IPS DF 6.9 (cell line): ENCODE results near the gene EXOC3L4.
"Not testable (repeated sequence)": the region's sequence is repeated elsewhere in the genome, so short reads cannot be mapped to it uniquely, and the experiment has no call there.

Experiments
- DNase-seq: peaks from one replicate; pipeline ENCODE4 v3.0.0-alpha.2; 2013; ENCODE audit warnings: low read depth, low spot score
- H3K27ac ChIP-seq: one replicate; pipeline ENCODE4 v1.5.1; 2013; ENCODE audit warnings: low read length, control low read depth
- H3K27me3 ChIP-seq: 2 replicates; pipeline ENCODE4 v1.6.1; 2013; ENCODE audit warnings: mild to moderate bottlenecking, low read length; ENCODE audit not compliant: control insufficient read depth, insufficient read depth
- H3K36me3 ChIP-seq: 2 replicates; pipeline ENCODE4 v1.6.1; 2013; ENCODE audit warnings: low read length; ENCODE audit not compliant: control insufficient read depth, insufficient read depth
- H3K4me1 ChIP-seq: 2 replicates; pipeline ENCODE4 v1.6.1; 2013; ENCODE audit warnings: low read length; ENCODE audit not compliant: control insufficient read depth, insufficient read depth
- H3K4me3 ChIP-seq: 2 replicates; pipeline ENCODE4 v1.5.1; 2013; ENCODE audit warnings: mild to moderate bottlenecking, low read length
- H3K9me3 ChIP-seq: 2 replicates; pipeline ENCODE4 v1.6.1; 2013; ENCODE audit warnings: low read length, inconsistent platforms; ENCODE audit not compliant: control insufficient read depth, insufficient read depth
- WGBS: extraction: QIAGEN DNeasy Blood & Tissue Kit; methylation state at CpG from one replicate; pipeline ENCODE4 v1.1.7; 2013; ENCODE audit warnings: mixed read lengths, missing lambda C conversion rate; ENCODE audit not compliant: insufficient read length, insufficient coverage; 5-methylcytosine and 5-hydroxymethylcytosine counted together

EXOC3L4 gene

DNA sequence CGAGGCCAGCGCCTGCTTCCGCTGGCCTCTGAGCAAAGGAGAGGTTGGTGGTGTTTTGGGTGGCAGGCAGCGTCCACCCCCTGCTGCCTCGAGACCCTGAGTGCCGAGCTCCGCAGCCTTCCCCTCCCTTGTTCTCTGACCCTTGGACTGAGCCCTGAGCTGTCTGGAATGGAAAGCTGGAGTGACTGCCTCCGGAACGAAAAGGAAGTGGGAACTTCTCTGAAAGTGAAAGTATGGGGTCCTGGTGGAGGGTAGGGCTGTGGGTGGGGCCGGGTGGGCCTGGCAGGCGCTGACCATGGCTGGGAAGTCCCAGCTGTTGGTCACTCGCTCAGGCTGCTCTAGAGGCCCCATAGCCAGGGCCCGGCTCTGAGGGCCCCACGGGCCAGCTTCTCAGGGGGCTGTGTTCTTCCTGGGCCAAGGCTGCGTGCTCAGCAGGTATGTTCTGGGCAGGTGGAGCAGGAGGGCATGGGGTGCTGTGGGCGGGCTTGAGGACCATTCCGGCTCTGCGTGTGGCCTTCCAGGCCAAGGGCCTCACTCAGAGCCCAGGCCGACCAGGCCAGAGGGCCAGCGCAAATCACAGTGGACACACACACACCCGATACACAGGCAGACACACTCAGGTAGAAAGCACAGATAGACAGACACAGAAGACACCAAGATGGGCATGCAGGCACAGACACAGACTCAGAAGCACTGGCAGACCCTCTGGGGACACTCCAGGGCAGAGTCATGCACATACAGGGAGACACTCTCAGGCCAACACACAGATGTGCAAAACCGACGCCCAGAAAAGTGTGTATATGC lies at the start of gene EXOC3L4:
Gene EXOC3L4 (plus strand): TSS at position 320 of the 804 bp plus-strand sequence. CDS start 5,495 bp downstream, outside the sequence.
- no peaks in the 10 kb centered on the region for H3K27me3 ChIP-seq
- H3K4me3 ChIP-seq = no peak within 1 kb of the TSS
- H3K36me3 ChIP-seq = no peaks in the 10 kb centered on the region; the same call in 1 of the 2 replicates
- DNase-seq = no peak
- H3K27ac ChIP-seq = no peak within 1 kb of the TSS
- no CpG with 5 or more reads among the region's 23 CpGs for WGBS
- peaks cover 19% of the 10 kb centered on the region for H3K4me1 ChIP-seq
- H3K9me3 ChIP-seq = no peaks in the 10 kb centered on the region

DNA sequence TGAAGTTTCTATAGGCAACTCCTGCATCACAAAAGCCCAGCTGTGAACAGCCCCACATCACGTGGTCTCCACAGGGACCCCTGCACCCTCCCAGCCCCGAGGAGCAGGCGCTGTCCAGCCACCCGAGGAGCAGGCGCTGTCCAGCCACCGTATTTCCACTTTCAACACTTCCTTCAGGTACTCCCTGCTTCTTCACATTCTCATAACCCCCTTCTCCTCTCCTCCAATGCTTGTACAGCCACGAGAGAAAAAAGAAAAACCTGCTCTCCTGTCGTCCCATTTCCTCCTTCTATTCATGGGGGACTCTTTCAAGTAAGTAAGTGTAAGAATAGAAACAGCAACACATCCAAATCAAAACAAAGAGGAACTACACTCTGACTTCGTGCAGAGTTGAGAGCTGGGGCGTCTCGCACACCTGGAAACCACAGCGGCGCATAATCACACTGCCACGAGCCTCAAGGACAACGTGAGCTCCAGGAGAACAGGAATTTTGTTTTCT lies 49.1 kb upstream of the EXOC3L4 start:
- Histone ChIP-seq H3K4me1 (no peaks in the 10 kb centered on the region), H3K4me3 (no peak overlapping the region), H3K27me3 (no peaks in the 10 kb centered on the region), H3K27ac (no peak overlapping the region), H3K36me3 (no peaks in the 10 kb centered on the region), H3K9me3 (no peaks in the 10 kb centered on the region)
- no CpG with 5 or more reads among the region's 15 CpGs for WGBS
- DNase-seq = no peak

DNA sequence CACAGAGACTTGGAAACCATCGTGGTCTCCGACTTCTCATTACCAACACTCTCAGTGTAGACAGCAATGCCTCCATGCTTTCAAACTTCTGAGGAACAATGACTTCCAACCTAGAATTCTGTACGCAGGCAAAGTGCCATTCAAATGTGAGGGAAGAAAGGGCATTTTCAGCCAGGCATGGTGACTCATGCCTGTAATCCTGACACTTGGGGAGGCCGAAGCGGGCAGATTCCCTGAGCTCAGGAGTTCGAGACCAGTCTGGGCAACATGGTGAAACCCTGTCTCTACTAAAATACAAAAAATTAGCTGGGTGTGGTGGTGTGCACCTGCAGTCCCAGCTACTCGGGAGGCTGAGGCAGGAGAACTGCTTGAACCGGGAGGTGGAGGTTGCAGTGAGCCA lies 47.1 kb upstream of the EXOC3L4 start:
- H3K4me3 ChIP-seq, DNase-seq, H3K36me3 ChIP-seq, H3K4me1 ChIP-seq, H3K9me3 ChIP-seq, H3K27ac ChIP-seq, H3K27me3 ChIP-seq: not testable (repeated sequence)
- WGBS = no CpG with 5 or more reads among the region's 8 CpGs

DNA sequence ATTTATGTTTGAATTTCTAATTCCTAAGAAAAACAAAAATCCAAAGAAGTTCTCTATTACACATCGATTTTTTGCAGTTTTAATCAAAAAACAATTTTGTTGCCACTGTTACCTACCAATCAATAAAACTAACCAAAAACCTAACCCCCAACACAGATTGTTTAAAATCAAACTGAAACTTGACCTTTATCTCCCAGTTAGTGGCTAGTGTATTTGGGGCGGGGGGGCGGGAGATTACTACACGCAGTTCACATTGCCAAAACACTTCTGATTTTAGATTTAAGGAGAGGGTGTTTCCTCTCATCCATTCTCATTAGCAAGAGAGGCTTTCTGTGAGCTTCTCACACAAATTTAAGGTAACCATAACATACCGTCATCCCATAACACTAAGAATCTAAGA lies 43.6 kb upstream of the EXOC3L4 start:
- Histone ChIP-seq H3K9me3 (no peaks in the 10 kb centered on the region), H3K4me1 (no peaks in the 10 kb centered on the region; the same call in 1 of the 2 replicates), H3K27ac (no peak overlapping the region), H3K27me3 (no peaks in the 10 kb centered on the region), H3K36me3 (no peaks in the 10 kb centered on the region), H3K4me3 (no peak overlapping the region)
- DNase-seq = no peak
- 100% methylated on average over 1 of the region's 5 CpGs for WGBS

DNA sequence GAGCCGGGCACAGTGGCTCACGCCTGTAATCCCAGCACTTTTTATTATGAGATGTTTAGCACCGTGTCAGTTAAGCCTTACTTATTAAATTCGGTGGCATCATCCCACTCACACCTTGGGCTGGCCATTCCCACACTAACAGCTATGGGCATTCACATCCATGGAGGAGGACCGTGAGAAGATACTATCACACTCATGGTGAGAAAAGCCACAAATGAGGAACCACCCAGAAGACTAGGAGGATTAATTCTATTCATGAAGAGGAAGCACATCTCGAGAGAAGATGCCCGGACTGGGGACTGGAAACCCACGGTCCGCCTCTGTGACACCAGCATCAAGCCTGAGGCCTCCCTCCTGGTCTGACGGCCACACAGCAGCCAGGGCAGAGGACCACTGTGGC lies 42.1 kb upstream of the EXOC3L4 start:
- Histone ChIP-seq H3K36me3 (no peaks in the 10 kb centered on the region), H3K4me1 (no peaks in the 10 kb centered on the region; the same call in 1 of the 2 replicates), H3K9me3 (no peaks in the 10 kb centered on the region), H3K27ac (no peak overlapping the region), H3K27me3 (no peaks in the 10 kb centered on the region), H3K4me3 (no peak overlapping the region; the same call in 1 of the 2 replicates)
- WGBS = no CpG with 5 or more reads among the region's 10 CpGs
- DNase-seq = no peak

DNA sequence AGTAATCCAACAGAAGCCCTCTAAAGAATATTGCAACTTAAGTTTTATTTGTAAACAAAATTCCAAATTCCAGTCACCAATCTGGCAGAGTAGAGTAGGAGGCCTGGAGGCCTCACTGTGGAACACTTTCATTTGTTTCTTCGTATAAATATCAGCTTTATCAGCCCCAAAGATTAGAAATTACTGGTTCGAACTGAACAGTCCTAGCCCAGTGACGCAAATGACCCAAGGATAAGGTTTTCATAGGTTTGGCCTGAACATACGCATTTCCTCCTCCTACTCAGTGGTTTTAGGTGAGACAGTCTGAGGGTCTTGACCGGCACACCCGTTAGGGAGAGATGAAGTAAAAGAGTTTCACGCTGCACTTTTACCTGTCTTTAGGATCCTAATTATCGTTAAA lies 38.8 kb upstream of the EXOC3L4 start:
- Histone ChIP-seq H3K9me3 (no peaks in the 10 kb centered on the region), H3K36me3 (no peaks in the 10 kb centered on the region), H3K4me1 (no peaks in the 10 kb centered on the region; the same call in 1 of the 2 replicates), H3K27ac (no peak overlapping the region), H3K4me3 (no peak overlapping the region), H3K27me3 (no peaks in the 10 kb centered on the region)
- WGBS = no CpG with 5 or more reads among the region's 8 CpGs
- DNase-seq = no peak

DNA sequence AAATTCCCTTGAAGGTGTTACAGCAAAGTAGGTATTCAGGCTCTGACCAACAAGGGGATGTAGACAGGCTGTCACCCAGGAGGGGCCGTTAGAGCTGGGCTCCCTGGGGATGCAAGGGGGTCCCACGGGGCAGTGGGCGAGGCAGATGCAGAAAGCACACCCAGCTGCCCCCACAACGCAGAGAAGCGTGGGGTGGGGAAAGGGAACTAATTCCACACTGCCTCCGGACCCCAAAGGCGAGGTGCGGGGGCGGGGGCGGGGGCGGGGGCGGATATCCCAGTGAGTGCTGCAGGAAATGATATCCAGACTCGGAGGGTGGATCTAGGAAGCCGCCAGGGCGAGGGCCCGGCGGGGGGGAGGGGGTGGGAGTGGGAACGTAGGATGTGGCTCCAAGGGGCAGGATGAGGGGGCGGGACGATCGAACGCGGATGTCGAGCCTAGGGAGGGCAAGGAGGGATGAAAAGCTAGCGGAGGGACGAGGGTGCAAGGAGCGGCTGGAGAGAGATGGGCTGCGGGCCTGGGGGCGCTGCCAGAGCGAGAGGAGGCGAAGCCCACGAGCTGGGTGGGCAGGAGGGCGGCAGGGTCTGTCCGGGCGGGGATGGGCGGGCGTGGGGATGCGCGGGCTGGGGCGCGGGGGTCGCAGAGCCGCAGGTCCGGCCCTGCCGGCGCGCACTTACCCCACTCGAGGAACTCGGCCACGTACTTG lies 38.0 kb upstream of the EXOC3L4 start:
- H3K27ac ChIP-seq = no peak overlapping the region
- peak overlapping the region; percentile 100 for H3K4me3 ChIP-seq
- WGBS = no CpG with 5 or more reads among the region's 50 CpGs

DNA sequence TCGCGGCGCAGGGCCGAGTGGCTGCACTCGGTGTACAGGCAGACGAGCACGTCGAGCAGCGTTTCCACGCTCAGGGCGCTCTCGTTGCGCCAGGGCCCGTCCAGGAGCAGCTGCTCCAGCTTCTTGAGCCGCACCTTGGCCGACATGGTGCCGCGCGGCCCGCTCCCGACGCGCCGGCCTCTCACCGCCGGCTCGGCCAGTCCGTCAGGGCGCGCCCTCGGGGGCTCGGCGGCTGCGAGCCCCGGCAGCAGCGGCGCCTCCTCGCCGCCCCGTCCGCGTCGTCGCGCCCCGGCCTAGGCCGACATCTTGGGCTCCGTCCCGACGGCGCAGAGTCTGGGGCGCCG lies 37.5 kb upstream of the EXOC3L4 start:
- WGBS = no CpG with 5 or more reads among the region's 53 CpGs
- no peak for DNase-seq
- no peaks in the 10 kb centered on the region for H3K36me3 ChIP-seq
- H3K27me3 ChIP-seq = no peaks in the 10 kb centered on the region
- peak overlapping the region; percentile 100 for H3K4me3 ChIP-seq
- no peaks in the 10 kb centered on the region for H3K9me3 ChIP-seq
- no peaks in the 10 kb centered on the region; the same call in 1 of the 2 replicates for H3K4me1 ChIP-seq
- H3K27ac ChIP-seq = no peak overlapping the region

More for the DNA sequence above, 38.0 kb upstream of the EXOC3L4 start:
- H3K4me1 ChIP-seq = no peaks in the 10 kb centered on the region; the same call in 1 of the 2 replicates
- DNase-seq = no peak
- no peaks in the 10 kb centered on the region for H3K27me3 ChIP-seq
- no peaks in the 10 kb centered on the region for H3K9me3 ChIP-seq
- no peaks in the 10 kb centered on the region for H3K36me3 ChIP-seq

DNA sequence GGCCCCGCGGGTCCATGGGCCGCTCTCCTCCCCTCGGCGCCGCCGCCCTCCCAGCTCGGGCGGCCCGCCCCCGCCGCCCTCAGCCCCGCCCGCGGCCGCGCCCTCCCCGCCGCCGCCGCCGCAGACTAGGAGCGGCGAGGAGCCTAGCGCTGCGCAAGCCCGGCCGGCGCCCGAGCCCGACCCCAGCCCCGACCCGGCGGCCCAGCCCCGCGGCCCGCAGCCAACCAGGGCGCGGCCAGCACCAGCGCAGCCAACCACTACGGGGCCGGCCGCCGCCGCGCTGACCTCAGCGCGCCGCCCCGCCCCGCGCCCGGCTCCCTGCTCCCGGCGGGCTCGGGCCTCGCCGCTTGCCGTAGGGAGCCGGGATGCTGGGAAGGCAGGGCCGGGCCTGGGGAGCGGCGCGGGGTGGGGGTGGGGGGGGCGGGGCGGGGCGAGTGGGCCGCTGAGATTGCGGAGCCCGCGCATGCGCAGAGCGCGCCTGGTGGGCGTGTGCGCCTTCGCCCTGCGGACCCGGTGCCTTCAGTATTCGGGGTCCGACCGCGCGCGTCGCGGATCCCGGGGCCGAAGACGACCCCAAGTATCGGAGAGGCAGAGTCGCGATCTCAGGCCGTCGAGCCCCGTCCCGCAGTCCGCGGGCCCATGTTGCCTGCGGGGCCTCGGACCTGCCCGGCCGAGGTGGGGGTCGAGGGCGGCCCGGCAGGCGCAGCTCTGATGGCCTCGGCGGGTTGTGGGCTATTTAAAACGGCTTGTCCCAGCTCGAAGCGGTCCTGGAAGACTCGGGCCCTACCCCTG lies 37.0 kb upstream of the EXOC3L4 start, which contains the start of gene CDC42BPB:
Gene CDC42BPB (minus strand): TSS at position 178 of the 792 bp plus-strand sequence. CDS start 376 bp downstream, outside the sequence.
- whole genome bisulfite sequencing = no CpG with 5 or more reads among the region's 113 CpGs
- H3K27ac ChIP-seq = no peak within 1 kb of the TSS
- peak; percentile 52 for DNase-seq

More for the DNA sequence above, 37.0 kb upstream of the EXOC3L4 start, which contains the start of gene CDC42BPB:
- Histone ChIP-seq H3K4me3 (peak within 1 kb of the TSS; percentile 100), H3K9me3 (no peaks in the 10 kb centered on the region), H3K4me1 (no peaks in the 10 kb centered on the region; the same call in 1 of the 2 replicates), H3K27me3 (no peaks in the 10 kb centered on the region), H3K36me3 (no peaks in the 10 kb centered on the region)
